H1 (cell line): ENCODE data around the gene CHRM1. TPM values are rescaled to one million over a fixed set of nuclear protein-coding genes. Genes with fewer than 3 reads are reported as not detected.
"Not testable (repeated sequence)": the region's sequence is repeated elsewhere in the genome, so short reads cannot be mapped to it uniquely, and the experiment has no call there.

Source experiments
- CTCF ChIA-PET: fragments of 300-600 bp; sonication (Branson Sonifier 250); formaldehyde crosslinking; loops from one replicate; lab custom pipeline; 2021; ENCODE audit not compliant: partially characterized antibody; lab: Charles Lee
- POLR2A ChIA-PET: fragments of 300-600 bp; sonication (Branson Sonifier 250); formaldehyde crosslinking; loops from one replicate; lab custom pipeline; 2021; ENCODE audit warnings: inconsistent platforms; ENCODE audit not compliant: partially characterized antibody; lab: Charles Lee
- DNase-seq, 2 experiments: peaks; one replicate each; pipeline versions ENCODE4 v3.0.0 to v3.0.0-alpha.2; 2010 to 2022; ENCODE audit warnings: low spot score in 2 of 2, low read depth in 1 of 2, mixed read lengths in 1 of 2
- FAIRE-seq: peaks from 2 replicates; lab custom pipeline; 2011; peaks lifted over from hg19 to GRCh38; lab: Jason Lieb, UNC
- H2AFZ ChIP-seq: 2 replicates; pipeline ENCODE4 v1.8.1; 2012; ENCODE audit warnings: low read length, inconsistent platforms
- H2AK5ac ChIP-seq: 2 replicates; pipeline ENCODE4 v1.6.1; 2013; ENCODE audit warnings: low read depth, low read length
- H2BK120ac ChIP-seq: replicated peaks from 2 replicates; pipeline ENCODE3; 2013; ENCODE audit warnings: low read depth, low read length, inconsistent platforms
- H2BK12ac ChIP-seq: 2 replicates; pipeline ENCODE4 v1.6.1; 2013; ENCODE audit warnings: low read depth, low read length
- H2BK15ac ChIP-seq: 2 replicates; pipeline ENCODE4 v1.6.1; 2013; ENCODE audit warnings: low read length
- H2BK20ac ChIP-seq: 2 replicates; pipeline ENCODE4 v1.6.1; 2013; ENCODE audit warnings: low read length
- H2BK5ac ChIP-seq: 2 replicates; pipeline ENCODE4 v1.6.1; 2013; ENCODE audit warnings: low read depth, low read length
- H3K14ac ChIP-seq: 2 replicates; pipeline ENCODE4 v1.6.1; 2013; ENCODE audit warnings: inconsistent platforms; ENCODE audit not compliant: insufficient read length
- H3K18ac ChIP-seq: 2 replicates; pipeline ENCODE4 v1.6.1; 2013; ENCODE audit warnings: low read length; ENCODE audit errors: extremely low read depth
- H3K23ac ChIP-seq: 2 replicates; pipeline ENCODE4 v1.6.1; 2013; ENCODE audit warnings: inconsistent platforms; ENCODE audit not compliant: insufficient read length
- H3K23me2 ChIP-seq: 2 replicates; pipeline ENCODE4 v1.6.1; 2013; ENCODE audit warnings: low read depth, low read length
- H3K27ac ChIP-seq: 2 replicates; pipeline ENCODE4 v1.6.1; 2011; ENCODE audit warnings: low read depth, low read length, inconsistent platforms
- H3K27me3 ChIP-seq, 4 experiments: replicated peaks in 1 of 4; 1 replicate in 1 of 4; 2 replicates in 3 of 4; pipeline versions ENCODE4 v1.6.1 to v1.8.1; 2011 to 2013; ENCODE audit warnings: low read length in 3 of 4, mild to moderate bottlenecking in 3 of 4, inconsistent platforms in 2 of 4, mixed read lengths in 2 of 4, moderate library complexity in 1 of 4; ENCODE audit not compliant: control insufficient read depth in 3 of 4, insufficient read depth in 3 of 4; ENCODE audit errors: extremely low read depth in 1 of 4
- H3K36me3 ChIP-seq, 4 experiments: 2 replicates each; pipeline versions ENCODE4 v1.6.1 to v1.8.1; 2011 to 2013; ENCODE audit warnings: mild to moderate bottlenecking in 4 of 4, low read length in 3 of 4, moderate library complexity in 2 of 4, control low read depth in 1 of 4, inconsistent platforms in 1 of 4; ENCODE audit not compliant: insufficient read depth in 4 of 4, control insufficient read depth in 2 of 4
- H3K4ac ChIP-seq: replicated peaks from 2 replicates; pipeline ENCODE3; 2013; ENCODE audit warnings: low read length, low read depth, mixed read lengths, inconsistent platforms; ENCODE audit not compliant: insufficient read length
- H3K4me1 ChIP-seq, 4 experiments: replicated peaks in 1 of 4; 1 replicate in 1 of 4; 2 replicates in 3 of 4; pipeline versions ENCODE4 v1.6.1 to v1.8.1; 2011 to 2013; ENCODE audit warnings: low read length in 3 of 4, inconsistent platforms in 2 of 4, mixed read lengths in 1 of 4; ENCODE audit not compliant: insufficient read depth in 4 of 4, control insufficient read depth in 3 of 4
- H3K4me2 ChIP-seq, 2 experiments: 2 replicates each; pipeline versions ENCODE4 v1.6.1 to v1.8.1; 2011 to 2013; ENCODE audit warnings: low read depth in 2 of 2, low read length in 2 of 2, control low read depth in 1 of 2, inconsistent platforms in 1 of 2, mild to moderate bottlenecking in 1 of 2; ENCODE audit not compliant: insufficient read depth in 1 of 2
- H3K4me3 ChIP-seq, 4 experiments: fragments of 200-600, 300-600 bp in 1 of 4; sonication (generic), shearing (Covaris generic), sonication (Bioruptor Twin) in 1 of 4; 2 replicates each; pipeline versions ENCODE4 v1.5.1 to v1.8.1; 2011 to 2016; ENCODE audit warnings: low read length in 4 of 4, low read depth in 3 of 4, control low read depth in 2 of 4, inconsistent platforms in 2 of 4, mild to moderate bottlenecking in 2 of 4, mixed read lengths in 1 of 4, moderate library complexity in 1 of 4; ENCODE audit not compliant: insufficient read depth in 2 of 4; ENCODE audit errors: extremely low read depth in 1 of 4
- H3K56ac ChIP-seq: replicated peaks from 2 replicates; pipeline ENCODE3; 2013; ENCODE audit warnings: low read depth, mild to moderate bottlenecking, mixed read lengths, low read length, inconsistent platforms; ENCODE audit not compliant: insufficient read length
- H3K79me1 ChIP-seq: 2 replicates; pipeline ENCODE4 v1.6.1; 2013; ENCODE audit warnings: low read depth, low read length, control low read depth
- H3K79me2 ChIP-seq, 2 experiments: 2 replicates each; pipeline versions ENCODE4 v1.6.1 to v1.8.1; 2012 to 2013; ENCODE audit warnings: low read length in 2 of 2, mild to moderate bottlenecking in 2 of 2, inconsistent platforms in 1 of 2; ENCODE audit not compliant: insufficient read depth in 2 of 2, control insufficient read depth in 1 of 2
- H3K9ac ChIP-seq, 4 experiments: replicated peaks in 1 of 4; 1 replicate in 1 of 4; 2 replicates in 3 of 4; pipeline versions ENCODE4 v1.6.1 to v1.8.1; 2011 to 2013; ENCODE audit warnings: low read depth in 3 of 4, low read length in 3 of 4, control low read depth in 2 of 4, mild to moderate bottlenecking in 2 of 4, moderate library complexity in 2 of 4, inconsistent platforms in 1 of 4; ENCODE audit errors: extremely low read depth in 1 of 4
- H3K9me3 ChIP-seq, 2 experiments: 2 replicates each; pipeline versions ENCODE4 v1.6.1 to v1.8.1; 2012 to 2013; ENCODE audit warnings: mild to moderate bottlenecking in 2 of 2, moderate library complexity in 2 of 2, control low read depth in 1 of 2, inconsistent platforms in 1 of 2, low read depth in 1 of 2, low read length in 1 of 2, mixed read lengths in 1 of 2; ENCODE audit not compliant: insufficient read depth in 2 of 2
- H4K20me1 ChIP-seq, 2 experiments: replicated peaks in 1 of 2; 2 replicates each; pipeline versions ENCODE3 to v1.8.1; 2011 to 2013; ENCODE audit warnings: inconsistent platforms in 2 of 2, low read length in 2 of 2, mild to moderate bottlenecking in 1 of 2; ENCODE audit not compliant: insufficient read depth in 2 of 2, control insufficient read depth in 1 of 2
- H4K5ac ChIP-seq: 2 replicates; pipeline ENCODE4 v1.6.1; 2013; ENCODE audit warnings: low read length, low read depth, mixed read lengths, inconsistent platforms; ENCODE audit not compliant: insufficient read length
- H4K8ac ChIP-seq: 2 replicates; pipeline ENCODE4 v1.8.0; 2013; ENCODE audit warnings: mild to moderate bottlenecking, moderate library complexity, low read length, inconsistent platforms; ENCODE audit not compliant: insufficient read depth; ENCODE audit errors: extremely low read depth
- H4K91ac ChIP-seq: replicated peaks from 2 replicates; pipeline ENCODE3; 2013; ENCODE audit warnings: low read length, mixed read lengths, inconsistent platforms; ENCODE audit not compliant: insufficient read length
- WGBS, 2 experiments: shearing (Covaris generic) in 1 of 2; methylation state at CpG; one replicate each; pipeline versions ENCODE4 v1.1.6 to v1.1.7; 2013 to 2015; ENCODE audit warnings: low lambda C conversion rate in 2 of 2, mixed read lengths in 2 of 2, inconsistent platforms in 1 of 2, low coverage in 1 of 2, missing lambda C conversion rate in 1 of 2; ENCODE audit not compliant: insufficient replicate concordance in 2 of 2, insufficient coverage in 1 of 2, insufficient read length in 1 of 2; ENCODE audit errors: extremely low coverage in 1 of 2, missing lambda C conversion rate in 1 of 2; 5-methylcytosine and 5-hydroxymethylcytosine counted together
- polyA plus RNA-seq, 7 experiments: library from polyadenylated mRNA; depleted of rRNA in 3 of 7; stranded (reverse) in 5 of 7; unstranded in 2 of 7; fragments of >200 nt in 5 of 7; fragments of 200-250 nt in 2 of 7; gene quantifications; 1 replicate in 5 of 7; 2 replicates in 1 of 7; 4 replicates in 1 of 7; pipeline versions ENCODE4 v1.2.1 to v1.2.3, GENCODE V29; 2011 to 2013; ENCODE audit warnings: missing spikeins in 2 of 7, mixed read lengths in 2 of 7
- small RNA-seq: library from polyadenylated mRNA; stranded (forward); fragments of <200 nt; extraction: miRNeasy Mini kit (QIAGEN cat#:217004); gene quantifications from one replicate; pipeline ENCODE3, GENCODE V24; 2013; ENCODE audit not compliant: insufficient read depth
- total RNA-seq: library from RNA; stranded (reverse); fragmentation: NEBNext Ultra II Directional; extraction: Animal tissue kit (Norgen Biotek cat#: 25700); gene quantifications from 2 replicates; pipeline ENCODE4 v1.2.1, GENCODE V29; 2021

Gene CHRM1
- total and polyA plus RNA-seq, 2 of the 8 experiments (the other 6 are each of a cell fraction or from before 2014, with no cell fraction given) = 0.08 TPM; not detected in 1

DNA sequence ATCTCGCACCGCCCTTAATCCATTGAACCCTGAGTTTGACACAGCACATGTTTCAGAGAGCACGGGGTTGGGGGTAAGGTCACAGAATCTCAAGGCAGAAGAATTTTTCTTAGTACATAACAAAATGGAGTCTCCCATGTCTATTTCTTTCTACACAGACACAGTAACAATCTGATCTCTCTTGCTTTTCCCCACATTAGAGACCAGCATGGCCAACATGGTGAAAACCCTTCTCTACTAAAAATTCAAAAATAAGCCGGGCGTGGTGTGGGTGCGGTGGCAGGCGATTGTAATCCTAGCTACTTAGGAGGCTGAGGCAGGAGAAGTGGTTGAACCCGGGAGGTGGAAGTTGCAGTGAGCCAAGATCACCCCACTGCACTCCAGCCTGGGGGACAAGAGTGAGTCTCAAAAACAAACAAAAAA, 61.9 kb downstream of the CHRM1 start:
- not testable (repeated sequence) for H3K79me1 ChIP-seq, H4K91ac ChIP-seq, H2AK5ac ChIP-seq, H3K18ac ChIP-seq, H3K56ac ChIP-seq, H3K23me2 ChIP-seq, FAIRE-seq, H2BK20ac ChIP-seq, H4K8ac ChIP-seq, H3K9ac ChIP-seq, H3K14ac ChIP-seq, H3K27me3 ChIP-seq, H2BK120ac ChIP-seq, H3K4ac ChIP-seq, H4K5ac ChIP-seq, H2BK12ac ChIP-seq, H3K23ac ChIP-seq, DNase-seq, H2AFZ ChIP-seq, H3K27ac ChIP-seq, H3K9me3 ChIP-seq, H2BK15ac ChIP-seq, H2BK5ac ChIP-seq
- H3K4me3 ChIP-seq = peak overlapping the region in 1 of 4 experiments; percentile 24; a peak in 1 of 8 replicates
- 85% methylated on average over 8 of the region's 8 CpGs; no CpG with 5 or more reads in 1 of the 2 experiments for WGBS, 2 experiments
- peak overlapping the region; percentile 26 to 95; a peak in 2 of 4 replicates for H3K4me2 ChIP-seq
- H3K4me1 ChIP-seq = peaks cover 0 to 10% (median 6%) of the 10 kb centered on the region in 4 experiments; a peak in 4 of 7 replicates
- peaks cover 59 to 98% of the 10 kb centered on the region in 2 experiments for H3K79me2 ChIP-seq
- H4K20me1 ChIP-seq = peaks cover 16 to 25% of the 10 kb centered on the region in 2 experiments
- POLR2A ChIA-PET = interaction anchor here (18.2 to 52.7 kb wide), 3 partner anchors 11 to 41 kb away, joined by 398 to 2104 read pairs (median 1185); partner anchors contain the start of genes CHRM1, SLC3A2, STX5 and TEX54
- H3K36me3 ChIP-seq = peaks cover 8 to 43% (median 16%) of the 10 kb centered on the region in 4 experiments; a peak in 7 of 8 replicates
- CTCF ChIA-PET = interaction anchor here (0.5 kb wide), 1 partner anchor 85 kb away, joined by 3 read pairs; no protein-coding TSS in a partner anchor

Small RNA genes lying within 50 kb of the gene (small RNA-seq; reads per million reads assigned to genes)
- not detected for gene RN7SL259P

Other genes with a start within 250 kb of the CHRM1 start
- gene UQCC3, start 249.7 kb downstream of the CHRM1 start, total RNA-seq = 14.2 and 15.2 TPM in 2 replicates
- 15.7 and 27.9 TPM in 2 replicates for gene UQCC3, start 249.7 kb downstream of the CHRM1 start, polyA plus RNA-seq (2011; rRNA removed)
- 3.6 and 5.2 TPM in 2 replicates for gene LBHD1, start 249.1 kb downstream of the CHRM1 start, total RNA-seq
- gene LBHD1, start 249.1 kb downstream of the CHRM1 start, polyA plus RNA-seq (2011; rRNA removed) = 2.3 and 2.8 TPM in 2 replicates
- gene UBXN1, start 242.3 kb downstream of the CHRM1 start, total RNA-seq = 104 and 114 TPM in 2 replicates
- gene UBXN1, start 242.3 kb downstream of the CHRM1 start, polyA plus RNA-seq (2011; rRNA removed) = 78.6 and 126 TPM in 2 replicates
- 0.26 TPM in 1 of 2 replicates, not detected in the other for gene LRRN4CL, start 231.8 kb downstream of the CHRM1 start, total RNA-seq
- gene LRRN4CL, start 231.8 kb downstream of the CHRM1 start, polyA plus RNA-seq (2011; rRNA removed) = 0.03 and 0.05 TPM in 2 replicates
- 59.5 and 73.7 TPM in 2 replicates for gene BSCL2, start 213.9 kb downstream of the CHRM1 start, total RNA-seq
- gene BSCL2, start 213.9 kb downstream of the CHRM1 start, polyA plus RNA-seq (2011; rRNA removed) = 264 and 286 TPM in 2 replicates
- 4.9 and 6.4 TPM in 2 replicates for gene GNG3, start 213.7 kb downstream of the CHRM1 start, total RNA-seq
- 10.9 and 12.1 TPM in 2 replicates for gene GNG3, start 213.7 kb downstream of the CHRM1 start, polyA plus RNA-seq (2011; rRNA removed)
- 44.3 and 46.4 TPM in 2 replicates for gene HNRNPUL2, start 193.9 kb downstream of the CHRM1 start, total RNA-seq
- 12.7 and 14.9 TPM in 2 replicates for gene HNRNPUL2, start 193.9 kb downstream of the CHRM1 start, polyA plus RNA-seq (2011; rRNA removed)
- gene TTC9C, start 192.9 kb downstream of the CHRM1 start, total RNA-seq = 34.1 and 34.5 TPM in 2 replicates
- 25.4 and 28.1 TPM in 2 replicates for gene TTC9C, start 192.9 kb downstream of the CHRM1 start, polyA plus RNA-seq (2011; rRNA removed)
- 76.5 and 76.9 TPM in 2 replicates for gene ZBTB3, start 167.2 kb downstream of the CHRM1 start, total RNA-seq
- 30.2 and 39.5 TPM in 2 replicates for gene ZBTB3, start 167.2 kb downstream of the CHRM1 start, polyA plus RNA-seq (2011; rRNA removed)
- 126 and 131 TPM in 2 replicates for gene POLR2G, start 159.8 kb downstream of the CHRM1 start, total RNA-seq
- gene POLR2G, start 159.8 kb downstream of the CHRM1 start, polyA plus RNA-seq (2011; rRNA removed) = 206 and 329 TPM in 2 replicates
- 29.6 and 31.9 TPM in 2 replicates for gene TAF6L, start 150.0 kb downstream of the CHRM1 start, total RNA-seq
- 24.8 and 37.3 TPM in 2 replicates for gene TAF6L, start 150.0 kb downstream of the CHRM1 start, polyA plus RNA-seq (2011; rRNA removed)
- gene TMEM179B, start 134.0 kb downstream of the CHRM1 start, total RNA-seq = 16.3 and 18.6 TPM in 2 replicates
- gene TMEM179B, start 134.0 kb downstream of the CHRM1 start, polyA plus RNA-seq (2011; rRNA removed) = 62.2 and 65.1 TPM in 2 replicates
- 22.9 and 23.5 TPM in 2 replicates for gene TMEM223, start 129.4 kb downstream of the CHRM1 start, total RNA-seq
- 59.7 and 64.1 TPM in 2 replicates for gene TMEM223, start 129.4 kb downstream of the CHRM1 start, polyA plus RNA-seq (2011; rRNA removed)
- gene NXF1, start 115.9 kb downstream of the CHRM1 start, total RNA-seq = 44.8 and 49.8 TPM in 2 replicates
- 48.1 and 63.6 TPM in 2 replicates for gene NXF1, start 115.9 kb downstream of the CHRM1 start, polyA plus RNA-seq (2011; rRNA removed)
- 24.2 and 25.3 TPM in 2 replicates for gene STX5, start 89.3 kb downstream of the CHRM1 start, total RNA-seq
- 23.4 and 28.5 TPM in 2 replicates for gene STX5, start 89.3 kb downstream of the CHRM1 start, polyA plus RNA-seq (2011; rRNA removed)
- 1.2 TPM in 1 of 2 replicates, not detected in the other for gene TEX54, start 88.5 kb downstream of the CHRM1 start, total RNA-seq
- gene TEX54, start 88.5 kb downstream of the CHRM1 start, polyA plus RNA-seq (2011; rRNA removed) = not detected in 2 replicates
- gene WDR74, start 81.8 kb downstream of the CHRM1 start, total RNA-seq = 97.0 and 101 TPM in 2 replicates
- gene WDR74, start 81.8 kb downstream of the CHRM1 start, polyA plus RNA-seq (2011; rRNA removed) = 93.6 and 116 TPM in 2 replicates
- gene SLC3A2, start 40.5 kb downstream of the CHRM1 start, total RNA-seq = 393 and 410 TPM in 2 replicates
- gene SLC3A2, start 40.5 kb downstream of the CHRM1 start, polyA plus RNA-seq (2011; rRNA removed) = 435 and 574 TPM in 2 replicates
- gene SLC22A6, start 63.6 kb upstream of the CHRM1 start, total RNA-seq = not detected in 2 replicates
- not detected in 2 replicates for gene SLC22A6, start 63.6 kb upstream of the CHRM1 start, polyA plus RNA-seq (2011; rRNA removed)
- gene SLC22A8, start 94.5 kb upstream of the CHRM1 start, total RNA-seq = not detected in 2 replicates
- not detected in 2 replicates for gene SLC22A8, start 94.5 kb upstream of the CHRM1 start, polyA plus RNA-seq (2011; rRNA removed)
- gene SLC22A24, start 222.9 kb upstream of the CHRM1 start, total RNA-seq = not detected in 2 replicates
- not detected in 2 replicates for gene SLC22A24, start 222.9 kb upstream of the CHRM1 start, polyA plus RNA-seq (2011; rRNA removed)